ENCODE results near the gene MRPS16. TPM values are rescaled to one million over a fixed set of nuclear protein-coding genes. Genes with fewer than 3 reads are reported as not detected.

The MRPS16 gene
- total and polyA plus RNA-seq, 9 of the 15 experiments (the other 6 are each of a cell fraction or from before 2014, with no cell fraction given) = 65.0 to 239 (median 146) TPM

DNA sequence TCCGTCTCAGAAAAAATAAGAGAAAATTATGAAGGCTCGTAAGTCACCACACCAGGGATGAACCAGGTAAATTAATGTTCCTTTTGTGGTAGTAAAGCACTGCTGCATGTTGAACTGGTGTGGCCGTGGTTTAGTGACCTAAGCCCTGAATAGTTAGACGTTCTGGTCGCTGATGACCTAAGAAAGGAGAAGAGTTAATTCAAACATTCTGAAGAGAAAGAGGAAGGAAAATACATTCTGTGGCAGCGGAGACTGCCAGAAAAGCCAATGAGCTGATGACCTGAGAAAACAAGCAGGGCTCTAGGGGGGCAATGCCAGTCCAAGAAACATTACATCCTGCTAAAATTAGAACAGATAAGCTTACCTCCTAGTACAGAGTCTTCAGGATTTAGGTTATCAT is 22.9 kb downstream of the MRPS16 start:
- CTCF ChIA-PET (ENCODE audit: low intra/inter-chr PET ratio) = no interaction called here
- no peaks in the 10 kb centered on the region for H3K9me1 ChIP-seq (ENCODE audit: control insufficient read depth, insufficient read depth, low read length)
- no TSS peak for BruUV-seq (replicated peaks)
- POLR2A ChIA-PET = interaction anchor here (0.6 to 1.3 kb wide), 2 partner anchors 8 to 16 kb away, joined by 4 to 5 read pairs; no protein-coding TSS in a partner anchor
- H2AFZ ChIP-seq (ENCODE audit: low read depth, low read length) = no peak overlapping the region
- no peak for DNase-seq (ENCODE audit: extremely low read depth in 1 of 4, low spot score in 3 of 4)
- H3K79me2 ChIP-seq (ENCODE audit: control insufficient read depth, insufficient read depth, low read length) = no peaks in the 10 kb centered on the region
- no peak overlapping the region for H3K9ac ChIP-seq (ENCODE audit: insufficient read depth in 1 of 2, low read depth in 2 of 2, low read length in 2 of 2)
- intact Hi-C loops (cut with micrococcal nuclease) = no loop called here
- no peaks in the 10 kb centered on the region; the same call in 1 of the 2 replicates for H4K20me1 ChIP-seq (replicated peaks; ENCODE audit: control insufficient read depth, insufficient read depth, low read length)
- TF ChIP-seq NFXL1 (CRISPR knock-in tag; IDR thresholded peaks at IDR 0.05) = no peak
- no peak for TF ChIP-seq MTA1 (IDR thresholded peaks at IDR 0.05; ENCODE audit: borderline replicate concordance)
- no peak for TF ChIP-seq COPS2 (conservative IDR thresholded peaks at IDR 0.05)
- TF ChIP-seq FOXJ3 (CRISPR knock-in tag; IDR thresholded peaks at IDR 0.05) = no peak
- TF ChIP-seq, protein P1, sequence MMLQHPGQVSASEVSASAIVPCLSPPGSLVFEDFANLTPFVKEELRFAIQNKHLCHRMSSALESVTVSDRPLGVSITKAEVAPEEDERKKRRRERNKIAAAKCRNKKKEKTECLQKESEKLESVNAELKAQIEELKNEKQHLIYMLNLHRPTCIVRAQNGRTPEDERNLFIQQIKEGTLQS (IDR thresholded peaks at IDR 0.05) = no peak
- TF ChIP-seq, protein P1 (CRISPR knock-in tag; conservative IDR thresholded peaks at IDR 0.05) = no peak
- TF ChIP-seq, protein P2, sequence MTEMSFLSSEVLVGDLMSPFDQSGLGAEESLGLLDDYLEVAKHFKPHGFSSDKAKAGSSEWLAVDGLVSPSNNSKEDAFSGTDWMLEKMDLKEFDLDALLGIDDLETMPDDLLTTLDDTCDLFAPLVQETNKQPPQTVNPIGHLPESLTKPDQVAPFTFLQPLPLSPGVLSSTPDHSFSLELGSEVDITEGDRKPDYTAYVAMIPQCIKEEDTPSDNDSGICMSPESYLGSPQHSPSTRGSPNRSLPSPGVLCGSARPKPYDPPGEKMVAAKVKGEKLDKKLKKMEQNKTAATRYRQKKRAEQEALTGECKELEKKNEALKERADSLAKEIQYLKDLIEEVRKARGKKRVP (CRISPR knock-in tag; IDR thresholded peaks at IDR 0.05) = no peak
- no peak for FAIRE-seq
- H3K27me3 ChIP-seq (ENCODE audit: control insufficient read depth in 2 of 2, insufficient read depth in 2 of 2, low read length in 2 of 2) = no peaks in the 10 kb centered on the region
- H3K27ac ChIP-seq (ENCODE audit: extremely low read depth, low read depth, low read length) = no peak overlapping the region
- peaks cover 22% of the 10 kb centered on the region for H3K36me3 ChIP-seq (ENCODE audit: control insufficient read depth, insufficient read depth, low read length)
- H3K4me2 ChIP-seq (ENCODE audit: insufficient read depth, low read length) = no peak overlapping the region
- in situ Hi-C loops (cut with MboI) = no loop called here
- ATAC-seq = no peak
- 76% methylated on average over 6 of the region's 6 CpGs for WGBS (ENCODE audit: insufficient coverage, low coverage, missing lambda C conversion rate)
- H3K4me1 ChIP-seq (replicated peaks in 1 of 2; ENCODE audit: control insufficient read depth in 2 of 2, insufficient read depth in 2 of 2, low read length in 2 of 2) = no peaks in the 10 kb centered on the region; a peak in 1 of 5 replicates
- H3K4me3 ChIP-seq = no peak overlapping the region
- no peaks in the 10 kb centered on the region for H3K9me3 ChIP-seq (replicated peaks; ENCODE audit: control insufficient read depth, insufficient read depth, low read depth, low read length)
